Effector CD4-positive, alpha-beta T cell (primary cell): ENCODE measurements around the gene CIRBP.

Source experiments
- DNase-seq: peaks from one replicate; pipeline ENCODE4 v3.0.0-alpha.2; 2020

The CIRBP gene

GRCh38 chr19:1230783-1231489 lies 38.2 kb upstream of the CIRBP start:
- DNase-seq = no peak

DNA sequence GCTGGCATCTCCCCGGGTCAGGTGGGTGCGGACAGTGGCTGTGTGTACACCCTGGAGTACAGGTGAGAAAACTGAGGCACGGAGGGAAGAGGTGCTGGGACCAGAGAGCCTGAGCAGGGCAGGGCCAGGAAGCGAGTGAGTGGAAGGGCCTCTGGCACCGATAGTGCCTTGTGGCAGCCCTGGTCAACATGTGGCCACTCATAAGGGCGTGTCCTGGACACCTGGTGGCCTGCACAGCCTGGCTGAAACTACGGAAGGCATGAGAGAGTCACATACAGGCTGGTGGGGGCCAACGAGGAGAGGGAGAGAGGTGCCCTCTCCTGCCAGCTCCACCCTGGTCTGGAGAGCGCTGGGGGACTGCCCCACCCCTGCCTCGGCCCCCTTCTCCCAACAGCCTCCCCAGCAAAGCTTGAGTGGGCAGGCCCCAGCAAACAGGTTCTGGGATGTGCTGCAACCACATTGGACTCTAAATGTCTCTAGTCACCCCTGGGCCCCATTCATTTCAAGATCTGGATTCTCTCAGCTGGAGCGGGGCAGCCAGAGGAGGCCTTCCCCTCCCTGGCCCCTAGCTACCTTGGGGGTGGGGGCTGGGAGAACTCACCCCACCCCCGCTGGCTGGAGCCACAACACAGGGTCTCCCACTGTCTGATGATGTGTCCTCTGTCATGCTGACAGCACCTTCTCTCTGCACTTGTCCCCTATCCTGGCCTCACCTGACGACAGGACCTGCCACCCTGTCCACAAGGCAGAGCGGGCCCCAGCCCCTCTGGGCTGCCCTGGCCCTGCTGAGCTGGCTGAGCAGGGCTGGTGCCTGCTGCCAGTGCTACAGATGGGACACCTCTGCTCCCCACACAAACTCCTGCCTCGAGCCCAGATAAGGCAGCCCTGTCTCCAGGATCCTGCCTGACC lies 37.1 kb upstream of the CIRBP start:
- no peak for DNase-seq

DNA sequence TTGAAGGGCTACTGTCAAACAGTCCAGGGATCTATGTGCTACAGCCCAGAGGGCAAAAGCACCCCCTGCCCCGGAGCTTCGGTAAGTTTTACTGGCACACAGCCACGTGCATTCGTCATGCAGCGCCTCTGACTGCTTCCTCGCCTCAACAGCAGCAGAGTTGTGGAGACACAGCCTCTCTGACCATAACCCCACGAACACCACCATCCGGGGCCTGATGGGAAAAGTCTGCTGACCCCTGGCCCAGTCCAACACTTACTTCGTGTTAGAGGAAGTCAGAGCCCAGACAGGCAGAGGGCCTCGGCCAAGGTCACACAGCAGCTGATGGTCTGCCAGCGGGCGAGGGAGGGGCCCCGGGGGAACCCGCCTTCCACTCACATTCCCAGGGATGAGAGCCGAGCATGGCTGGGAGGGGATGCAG lies 36.5 kb upstream of the CIRBP start:
- no peak for DNase-seq

- DNase-seq = no peak
These were observed 35.9 kb upstream of the CIRBP start for GRCh38 chr19:1233115-1233667.

- DNase-seq = no peak
These were observed 34.8 kb upstream of the CIRBP start for GRCh38 chr19:1234051-1234954.

DNA sequence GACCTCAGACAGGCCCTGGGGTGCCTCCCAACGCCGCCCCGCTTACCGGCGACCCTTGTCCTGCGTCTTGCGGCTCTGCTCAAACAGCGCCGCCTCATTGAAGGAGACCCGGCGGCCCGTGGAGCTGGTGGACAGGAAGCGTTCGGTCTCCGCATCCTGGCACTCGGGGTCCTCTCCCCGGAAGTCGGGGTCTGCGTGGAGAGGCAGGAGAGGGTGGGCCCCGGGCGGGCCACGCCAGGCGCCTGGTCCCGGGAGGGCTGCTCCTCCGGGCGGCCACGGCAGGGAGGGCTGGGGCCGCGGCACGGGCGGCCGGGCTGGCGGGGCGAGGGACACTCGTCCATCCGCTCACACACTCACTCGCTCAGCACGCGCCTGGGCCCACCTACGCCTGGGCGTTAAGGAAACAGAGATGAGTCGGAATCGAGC lies 34.2 kb upstream of the CIRBP start:
- DNase-seq = no peak

DNA sequence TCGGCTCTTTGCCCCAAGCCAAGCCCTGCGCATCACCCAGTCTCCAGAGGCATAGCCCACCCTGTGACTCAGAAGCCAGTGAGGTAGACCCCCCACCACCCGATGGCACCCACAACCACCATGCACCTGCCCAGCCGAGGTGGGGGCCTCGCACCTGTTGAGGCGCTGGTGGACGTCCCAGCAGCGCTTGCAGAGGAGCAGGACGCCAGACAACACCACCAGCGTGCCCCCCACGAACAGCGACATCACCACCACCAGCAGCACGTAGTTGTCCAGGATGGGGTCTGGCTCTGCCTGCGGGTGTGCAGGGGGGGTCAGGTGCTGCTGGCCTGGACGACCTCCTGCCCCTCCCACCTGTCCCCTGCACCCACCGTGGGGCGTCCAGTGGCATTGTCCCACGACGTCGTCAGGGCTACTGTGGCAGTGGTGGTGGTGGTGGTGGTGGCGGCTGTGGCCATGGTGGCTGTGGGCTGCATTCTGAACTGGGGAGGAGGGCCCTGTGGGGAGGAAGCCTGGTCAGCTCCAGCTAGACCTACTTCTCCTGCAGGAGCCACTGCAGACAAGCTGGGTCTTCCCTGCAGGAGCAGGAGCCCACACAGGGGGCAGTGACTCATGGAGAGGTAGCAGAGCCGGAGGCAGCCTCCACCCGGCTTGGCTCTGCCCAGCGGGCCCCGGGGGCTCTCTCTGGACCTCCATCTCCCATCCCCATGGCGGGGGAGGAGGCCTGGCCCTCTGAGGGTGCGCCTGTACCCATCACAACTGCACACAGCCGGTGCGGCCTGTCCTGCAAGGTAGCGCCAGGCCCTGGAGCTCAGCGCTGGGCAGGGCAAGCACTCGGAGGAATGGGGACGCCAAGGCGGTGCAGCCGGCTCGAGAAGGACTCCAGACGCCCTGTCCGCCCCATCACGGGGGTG lies 33.2 kb upstream of the CIRBP start:
- DNase-seq = no peak

DNA sequence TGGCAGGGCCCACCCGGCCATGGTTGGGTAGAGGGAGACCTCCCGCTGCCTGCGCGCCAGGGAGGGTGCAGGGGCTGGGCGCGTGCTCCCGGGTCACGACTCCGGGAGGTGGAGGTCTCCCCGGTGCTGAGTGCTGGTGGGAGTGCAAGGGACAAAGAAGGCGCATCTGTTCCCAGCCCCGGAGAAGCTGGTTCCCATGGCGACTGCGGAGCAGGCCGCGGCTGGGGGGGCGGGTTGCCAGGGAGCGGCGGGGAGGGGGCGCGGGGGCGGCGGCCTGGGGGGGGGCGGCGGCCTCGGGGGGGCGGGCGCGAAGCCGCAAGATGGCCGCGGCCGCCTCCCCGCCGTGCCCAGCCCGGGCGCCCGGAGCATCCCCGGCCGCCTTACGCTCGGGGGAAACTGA lies 32.6 kb upstream of the CIRBP start:
- DNase-seq = no peak

- DNase-seq = no peak
These were observed 32.0 kb upstream of the CIRBP start for GRCh38 chr19:1237027-1237659.

- no peak for DNase-seq
These were observed 31.3 kb upstream of the CIRBP start, which contains the start of gene CBARP for GRCh38 chr19:1237754-1238368. Gene CBARP, minus strand, starts transcription at chr19:1238005. Its CDS starts 1,905 bp downstream, at chr19:1236100.

DNA sequence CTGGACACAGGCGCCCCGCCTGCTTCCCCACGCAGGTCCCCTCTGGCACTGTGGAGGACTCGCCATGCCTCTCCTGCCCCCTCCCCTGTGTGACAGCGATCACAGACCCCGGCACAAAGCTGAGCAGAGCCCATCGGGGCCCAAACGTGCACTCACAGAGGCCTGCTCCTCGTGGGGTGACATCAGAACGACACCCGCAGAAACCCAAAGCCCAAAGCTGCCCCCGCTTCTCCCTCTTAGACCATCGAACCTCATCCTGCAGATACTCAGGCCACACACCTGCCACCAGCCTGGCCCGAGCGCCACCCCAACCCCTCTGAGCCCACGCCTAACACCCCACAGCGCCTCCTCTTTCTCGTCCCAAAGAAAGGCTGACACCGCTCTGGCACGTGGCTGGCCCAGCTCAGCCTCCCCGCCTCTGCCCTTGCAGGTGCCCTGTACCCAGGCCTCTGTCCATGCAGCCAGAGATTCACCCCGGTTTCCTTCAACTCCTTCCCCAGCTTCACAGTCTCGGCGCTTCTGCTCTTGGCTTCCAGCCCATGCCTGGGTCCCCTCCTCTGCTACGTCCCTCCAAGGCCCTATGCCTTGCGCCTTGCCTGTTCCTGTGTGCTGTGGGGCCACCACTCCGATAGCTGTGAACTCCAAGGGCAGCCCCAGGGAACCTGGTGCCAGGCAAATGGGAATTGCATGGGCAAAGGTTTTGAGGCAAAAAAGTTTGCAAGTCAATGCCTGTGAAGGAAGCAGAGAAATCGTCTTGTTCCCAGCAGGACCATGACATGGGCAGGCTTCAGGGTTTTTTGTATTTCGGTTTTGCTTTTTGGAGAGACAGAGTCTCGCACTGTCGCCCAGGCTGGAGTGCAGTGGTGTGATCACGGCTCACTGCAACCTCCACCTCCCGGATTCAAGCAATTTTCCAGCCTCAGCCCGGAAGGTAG lies 30.5 kb upstream of the CIRBP start:
- no peak for DNase-seq

- no peak for DNase-seq
These were observed 29.7 kb upstream of the CIRBP start for GRCh38 chr19:1239420-1239795.

GRCh38 chr19:1239796-1240737 lies 29.1 kb upstream of the CIRBP start:
- peak; percentile 93 for DNase-seq

DNA sequence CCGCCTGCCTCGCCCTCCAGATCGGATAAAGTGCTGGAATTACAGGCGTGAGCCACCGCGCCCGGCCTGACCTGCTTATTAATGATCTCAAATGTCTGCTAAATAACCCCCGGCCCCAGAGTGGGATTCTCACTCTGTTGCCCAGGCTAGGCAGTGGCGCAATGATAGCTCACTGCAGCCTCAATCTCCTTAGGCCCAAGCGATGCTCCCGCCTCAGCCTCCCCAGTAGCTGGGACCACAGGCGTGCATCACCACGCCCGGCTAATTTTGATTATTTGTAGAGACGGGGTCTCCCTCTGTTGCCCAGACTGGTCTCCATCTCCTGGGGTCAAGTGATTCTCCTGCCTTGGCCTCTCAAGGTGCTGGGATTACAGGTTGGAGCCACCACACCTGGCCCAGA lies 28.2 kb upstream of the CIRBP start:
- DNase-seq = no peak

GRCh38 chr19:1241417-1242095 lies 27.6 kb upstream of the CIRBP start, which contains the start of gene ATP5F1D:
Gene ATP5F1D, plus strand, starts transcription at chr19:1241751. Its CDS starts 100 bp downstream, at chr19:1241851.
- peak; percentile 86 for DNase-seq

- DNase-seq = peak; percentile 85
These were observed 25.1 kb upstream of the CIRBP start for GRCh38 chr19:1243768-1244692.
